LNCAP (cell line): ENCODE data around the gene CNNM2.

Source experiments
- CTCF ChIP-seq: fragments of 450-650 bp; IDR thresholded peaks from 2 replicates; pipeline ENCODE4 v1.5.1; 2017; ENCODE audit warnings: mild to moderate bottlenecking

CNNM2 gene

GRCh38 chr10:103098240-103098639 is 180.1 kb downstream of the CNNM2 start:
- no peak for TF ChIP-seq CTCF

GRCh38 chr10:103100620-103101019 is 182.5 kb downstream of the CNNM2 start:
- TF ChIP-seq CTCF: no peak

GRCh38 chr10:103102195-103102594 is 184.1 kb downstream of the CNNM2 start:
- no peak for TF ChIP-seq CTCF

GRCh38 chr10:103103989-103104388 is 185.9 kb downstream of the CNNM2 start:
- TF ChIP-seq CTCF: no peak

- no peak for TF ChIP-seq CTCF
Measured at GRCh38 chr10:103104721-103105120, 186.6 kb downstream of the CNNM2 start.

GRCh38 chr10:103105462-103105861 is 187.4 kb downstream of the CNNM2 start:
- TF ChIP-seq CTCF: no peak

GRCh38 chr10:103106539-103106938 is 188.4 kb downstream of the CNNM2 start:
- no peak for TF ChIP-seq CTCF

GRCh38 chr10:103109821-103110220 is 191.7 kb downstream of the CNNM2 start:
- no peak for TF ChIP-seq CTCF
